Testis (tissue), 2 donors: Measurements from ENCODE around the gene MGAT3.

Experiments
- CTCF ChIP-seq, 3 experiments: fragments of 450-650 bp in 2 of 3; fragments of 200-600 bp in 1 of 3; sonication (generic) in 1 of 3; IDR thresholded peaks; one replicate each; pipeline ENCODE4 v1.5.1; 2016 to 2019; ENCODE audit warnings: antibody characterized with exemption in 3 of 3, mild to moderate bottlenecking in 2 of 3, moderate library complexity in 1 of 3
- POLR2A ChIP-seq: fragments of 450-650 bp; IDR thresholded peaks from one replicate; pipeline ENCODE4 v1.6.1; 2017; ENCODE audit warnings: antibody characterized with exemption, mild to moderate bottlenecking, moderate library complexity

GRCh38 chr22:39537975-39538374 is 81.2 kb downstream of the MGAT3 start:
- TF ChIP-seq CTCF (IDR thresholded peaks at IDR 0.05) (no peak), POLR2A (no peak)
